ENCODE data around the gene HSPG2.

GRCh38 chr1:21847223-21848205, 89.6 kb downstream of the HSPG2 start:
- TF ChIP-seq RAD21 (IDR thresholded peaks at IDR 0.05; ENCODE audit: low read depth), result no peak
- TF ChIP-seq CREB1 (IDR thresholded peaks at IDR 0.05; ENCODE audit: low read depth), result no peak
- TF ChIP-seq REST (IDR thresholded peaks at IDR 0.05; ENCODE audit: low read depth), result no peak
- no peak for TF ChIP-seq TAF1 (IDR thresholded peaks at IDR 0.05; ENCODE audit: low read depth)
- no peak for TF ChIP-seq USF1 (IDR thresholded peaks at IDR 0.05)
- no peak for TF ChIP-seq MAX (IDR thresholded peaks at IDR 0.05)
- no peak for TF ChIP-seq EP300 (IDR thresholded peaks at IDR 0.05; ENCODE audit: borderline replicate concordance)
